WTC11 (cell line): Measurements from ENCODE around the gene ZNF436. TPM values are rescaled to one million over a fixed set of nuclear protein-coding genes. Genes with fewer than 3 reads are reported as not detected.

Experiments
- ATAC-seq: fragments of 200-7000 bp; cut with Tn5 transposase; 2 replicates; pipeline ENCODE4 v1.10.0; 2021; ENCODE audit warnings: mild to moderate bottlenecking, moderate library complexity
- CTCF ChIA-PET: fragments of 300-600 bp; sonication (Branson Sonifier 250); formaldehyde crosslinking; loops from one replicate; lab custom pipeline; 2021; ENCODE audit warnings: antibody characterized with exemption; lab: Charles Lee
- POLR2A ChIA-PET: fragments of 350-600 bp; sonication (Branson Sonifier 250); formaldehyde crosslinking; loops from one replicate; lab custom pipeline; 2021; ENCODE audit warnings: antibody characterized with exemption; lab: Charles Lee
- DNase-seq: peaks from one replicate; pipeline ENCODE4 v3.0.0; 2021; ENCODE audit warnings: low spot score
- H3K27ac Mint-ChIP-seq: 2 replicates; pipeline ENCODE4 v1.8.0; 2021; ENCODE audit warnings: mixed read lengths
- H3K27me3 Mint-ChIP-seq: 2 replicates; pipeline ENCODE4 v1.8.0; 2021; ENCODE audit warnings: low read depth, mild to moderate bottlenecking, moderate library complexity, mixed read lengths
- H3K36me3 Mint-ChIP-seq: 2 replicates; pipeline ENCODE4 v1.8.0; 2021; ENCODE audit warnings: mixed read lengths
- H3K4me1 Mint-ChIP-seq: 2 replicates; pipeline ENCODE4 v1.8.0; 2022; ENCODE audit warnings: mixed read lengths
- H3K4me3 Mint-ChIP-seq: 2 replicates; pipeline ENCODE4 v1.8.0; 2021; ENCODE audit warnings: mild to moderate bottlenecking, moderate library complexity, mixed read lengths
- H3K9me3 Mint-ChIP-seq: 2 replicates; pipeline ENCODE4 v1.8.0; 2021; ENCODE audit warnings: mixed read lengths
- CREM ChIP-seq: sonication (generic); formaldehyde crosslinking; IDR thresholded peaks from 2 replicates; pipeline ENCODE4 v1.8.1; 2022; ENCODE audit warnings: mild to moderate bottlenecking, missing genetic modification reagents, moderate library complexity
- ETV6 ChIP-seq: sonication (generic); formaldehyde crosslinking; IDR thresholded peaks from 2 replicates; pipeline ENCODE4 v1.8.1; 2022; ENCODE audit warnings: mild to moderate bottlenecking, missing genetic modification reagents
- FOXK1 ChIP-seq: sonication (generic); formaldehyde crosslinking; IDR thresholded peaks from 2 replicates; pipeline ENCODE4 v1.8.0; 2022; ENCODE audit warnings: mild to moderate bottlenecking, moderate library complexity, missing genetic modification reagents
- FOXP1 ChIP-seq: sonication (generic); formaldehyde crosslinking; IDR thresholded peaks from 2 replicates; pipeline ENCODE4 v1.8.0; 2022; ENCODE audit warnings: missing genetic modification reagents, mild to moderate bottlenecking, moderate library complexity, borderline replicate concordance
- GABPB1 ChIP-seq: sonication (generic); formaldehyde crosslinking; IDR thresholded peaks from 2 replicates; pipeline ENCODE4 v1.8.1; 2023; ENCODE audit warnings: mild to moderate bottlenecking, missing genetic modification reagents
- GRHL2 ChIP-seq: fragments of 250-450 bp; sonication (Bioruptor Pico); IDR thresholded peaks from 2 replicates; pipeline ENCODE4 v1.8.0; 2022; ENCODE audit warnings: mild to moderate bottlenecking, moderate library complexity; ENCODE audit not compliant: insufficient replicate concordance, severe bottlenecking
- MYBL2 ChIP-seq: sonication (generic); formaldehyde crosslinking; IDR thresholded peaks from 2 replicates; pipeline ENCODE4 v1.8.1; 2023; ENCODE audit warnings: mild to moderate bottlenecking, moderate library complexity, missing genetic modification reagents
- PRRX2 ChIP-seq: fragments of 250-450 bp; sonication (Bioruptor Pico); IDR thresholded peaks from 2 replicates; pipeline ENCODE4 v1.8.0; 2021; ENCODE audit warnings: mild to moderate bottlenecking
- SP1 ChIP-seq: sonication (generic); formaldehyde crosslinking; conservative IDR thresholded peaks from 2 replicates; pipeline ENCODE4 v1.8.1; 2022; ENCODE audit warnings: missing genetic modification reagents
- TP53 ChIP-seq: sonication (generic); formaldehyde crosslinking; IDR thresholded peaks from 2 replicates; pipeline ENCODE4 v1.8.1; 2023; ENCODE audit warnings: mild to moderate bottlenecking, missing genetic modification reagents
- ZNF232 ChIP-seq: sonication (generic); formaldehyde crosslinking; IDR thresholded peaks from 2 replicates; pipeline ENCODE4 v1.8.0; 2022; ENCODE audit warnings: mild to moderate bottlenecking, missing genetic modification reagents
- total RNA-seq: library from RNA; stranded (reverse); gene quantifications from 3 replicates; pipeline ENCODE4 v1.2.3, GENCODE V29; 2021
- TF ChIP-seq, protein P1 (sequence below): sonication (generic); formaldehyde crosslinking; IDR thresholded peaks from 2 replicates; pipeline ENCODE4 v1.8.0; 2023; ENCODE audit warnings: missing genetic modification reagents, mild to moderate bottlenecking, borderline replicate concordance
- TF ChIP-seq, protein P2 (sequence below): sonication (generic); formaldehyde crosslinking; conservative IDR thresholded peaks from 2 replicates; pipeline ENCODE4 v1.8.1; 2022; ENCODE audit warnings: mild to moderate bottlenecking, missing genetic modification reagents
- TF ChIP-seq, protein P3 (sequence below): sonication (generic); formaldehyde crosslinking; IDR thresholded peaks from 2 replicates; pipeline ENCODE4 v1.8.1; 2022; ENCODE audit warnings: mild to moderate bottlenecking, moderate library complexity, missing genetic modification reagents
- TF ChIP-seq, protein P4 (sequence below): sonication (generic); formaldehyde crosslinking; IDR thresholded peaks from 2 replicates; pipeline ENCODE4 v1.8.1; 2023; ENCODE audit warnings: mild to moderate bottlenecking, missing genetic modification reagents, moderate library complexity
- TF ChIP-seq, protein P5 (sequence below): sonication (generic); formaldehyde crosslinking; IDR thresholded peaks from 2 replicates; pipeline ENCODE4 v1.8.0; 2022; ENCODE audit warnings: mild to moderate bottlenecking, missing genetic modification reagents
- TF ChIP-seq, protein P6 (sequence below): fragments of 250-450 bp; sonication (Bioruptor Pico); conservative IDR thresholded peaks from 2 replicates; pipeline ENCODE4 v1.9.0; 2021; ENCODE audit warnings: mild to moderate bottlenecking
- TF ChIP-seq, protein P7 (sequence below): sonication (generic); formaldehyde crosslinking; IDR thresholded peaks from 2 replicates; pipeline ENCODE4 v1.8.1; 2022; ENCODE audit warnings: missing genetic modification reagents, borderline replicate concordance

Gene ZNF436
- total RNA-seq, 1 experiment from 2014 or later, result 1.3 TPM

DNA sequence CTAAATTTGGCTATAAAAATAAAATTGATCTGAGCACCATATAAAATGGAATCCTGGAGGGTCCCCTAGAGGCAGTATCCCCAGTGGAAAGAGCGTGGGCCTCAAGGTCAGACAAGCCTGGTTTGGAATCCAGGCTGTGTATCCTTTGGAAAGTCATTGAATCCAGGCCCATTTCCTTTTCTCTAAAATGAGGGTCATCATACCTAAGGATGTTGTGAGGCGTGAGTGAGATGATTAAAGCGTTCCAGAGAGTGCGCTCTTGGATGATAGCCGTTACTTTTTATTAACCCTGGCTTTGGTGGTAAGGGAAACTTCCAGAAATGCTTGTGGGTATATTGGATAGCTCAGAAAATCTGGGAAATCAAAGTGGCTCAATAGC lies 683 bp upstream of the ZNF436 start:
- ChIA-PET POLR2A (interaction anchor here (1.4 kb wide), 1 partner anchor 26 kb away, joined by 7 read pairs; the partner anchor contains the start of gene HNRNPR), CTCF (interaction anchor here (0.6 to 4.8 kb wide), 3 partner anchors 30 to 170 kb away, joined by 4 to 48 read pairs (median 6); no protein-coding TSS in a partner anchor)
- ATAC-seq (no peak), DNase-seq (no peak)
- Mint-ChIP-seq H3K9me3 (peaks cover 4% of the 10 kb centered on the region; the same call in 1 of the 2 replicates), H3K36me3 (peaks cover 5% of the 10 kb centered on the region), H3K27me3 (peaks cover 26% of the 10 kb centered on the region), H3K27ac (no peak overlapping the region), H3K4me3 (peak overlapping the region; percentile 92), H3K4me1 (peaks cover 43% of the 10 kb centered on the region)
- TF ChIP-seq TP53 (no peak), FOXK1 (CRISPR knock-in tag) (no peak), PRRX2 (CRISPR knock-in tag) (no peak)
- TF ChIP-seq, protein P1, sequence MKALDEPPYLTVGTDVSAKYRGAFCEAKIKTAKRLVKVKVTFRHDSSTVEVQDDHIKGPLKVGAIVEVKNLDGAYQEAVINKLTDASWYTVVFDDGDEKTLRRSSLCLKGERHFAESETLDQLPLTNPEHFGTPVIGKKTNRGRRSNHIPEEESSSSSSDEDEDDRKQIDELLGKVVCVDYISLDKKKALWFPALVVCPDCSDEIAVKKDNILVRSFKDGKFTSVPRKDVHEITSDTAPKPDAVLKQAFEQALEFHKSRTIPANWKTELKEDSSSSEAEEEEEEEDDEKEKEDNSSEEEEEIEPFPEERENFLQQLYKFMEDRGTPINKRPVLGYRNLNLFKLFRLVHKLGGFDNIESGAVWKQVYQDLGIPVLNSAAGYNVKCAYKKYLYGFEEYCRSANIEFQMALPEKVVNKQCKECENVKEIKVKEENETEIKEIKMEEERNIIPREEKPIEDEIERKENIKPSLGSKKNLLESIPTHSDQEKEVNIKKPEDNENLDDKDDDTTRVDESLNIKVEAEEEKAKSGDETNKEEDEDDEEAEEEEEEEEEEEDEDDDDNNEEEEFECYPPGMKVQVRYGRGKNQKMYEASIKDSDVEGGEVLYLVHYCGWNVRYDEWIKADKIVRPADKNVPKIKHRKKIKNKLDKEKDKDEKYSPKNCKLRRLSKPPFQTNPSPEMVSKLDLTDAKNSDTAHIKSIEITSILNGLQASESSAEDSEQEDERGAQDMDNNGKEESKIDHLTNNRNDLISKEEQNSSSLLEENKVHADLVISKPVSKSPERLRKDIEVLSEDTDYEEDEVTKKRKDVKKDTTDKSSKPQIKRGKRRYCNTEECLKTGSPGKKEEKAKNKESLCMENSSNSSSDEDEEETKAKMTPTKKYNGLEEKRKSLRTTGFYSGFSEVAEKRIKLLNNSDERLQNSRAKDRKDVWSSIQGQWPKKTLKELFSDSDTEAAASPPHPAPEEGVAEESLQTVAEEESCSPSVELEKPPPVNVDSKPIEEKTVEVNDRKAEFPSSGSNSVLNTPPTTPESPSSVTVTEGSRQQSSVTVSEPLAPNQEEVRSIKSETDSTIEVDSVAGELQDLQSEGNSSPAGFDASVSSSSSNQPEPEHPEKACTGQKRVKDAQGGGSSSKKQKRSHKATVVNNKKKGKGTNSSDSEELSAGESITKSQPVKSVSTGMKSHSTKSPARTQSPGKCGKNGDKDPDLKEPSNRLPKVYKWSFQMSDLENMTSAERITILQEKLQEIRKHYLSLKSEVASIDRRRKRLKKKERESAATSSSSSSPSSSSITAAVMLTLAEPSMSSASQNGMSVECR (CRISPR knock-in tag), result no peak
- TF ChIP-seq, protein P2, sequence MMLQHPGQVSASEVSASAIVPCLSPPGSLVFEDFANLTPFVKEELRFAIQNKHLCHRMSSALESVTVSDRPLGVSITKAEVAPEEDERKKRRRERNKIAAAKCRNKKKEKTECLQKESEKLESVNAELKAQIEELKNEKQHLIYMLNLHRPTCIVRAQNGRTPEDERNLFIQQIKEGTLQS (CRISPR knock-in tag), result no peak

DNA sequence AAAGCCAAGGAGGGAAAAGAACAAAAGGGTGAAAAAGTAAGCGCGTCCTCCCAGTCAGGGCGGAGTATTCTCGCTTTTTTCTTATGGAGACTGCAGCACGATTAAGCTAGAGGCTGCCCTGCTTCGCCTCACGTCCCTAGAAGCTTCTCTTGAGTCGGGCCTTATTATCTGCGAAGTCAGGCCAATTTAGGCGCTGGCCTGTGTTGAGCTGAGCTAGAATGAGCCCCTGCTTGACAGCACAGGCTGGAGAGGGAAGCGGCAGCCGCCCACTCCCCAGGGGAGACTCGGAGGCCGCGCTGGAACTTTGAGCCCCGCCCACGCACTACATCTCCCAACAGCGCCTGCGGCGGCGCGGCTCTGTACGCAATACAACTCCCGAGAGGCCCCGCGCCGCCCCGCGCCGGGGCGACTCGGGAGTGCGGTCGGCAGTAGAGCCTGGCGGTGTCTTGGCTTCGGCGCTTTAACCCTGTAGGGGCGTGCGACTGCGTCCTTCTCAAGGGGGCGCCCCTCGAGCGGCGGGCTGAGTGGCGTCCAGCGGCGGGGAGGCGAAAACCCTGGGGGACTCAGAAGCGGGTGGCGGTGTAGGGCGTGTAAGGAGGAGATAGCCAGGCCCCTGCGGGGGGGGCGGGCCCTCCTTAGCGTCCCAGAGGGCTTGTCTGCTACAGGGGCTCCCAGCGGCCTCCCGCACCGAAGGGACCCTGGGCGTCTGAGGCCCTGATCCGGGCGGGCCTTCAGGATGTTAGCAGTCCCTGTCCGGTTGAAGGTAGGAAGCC lies 888 bp downstream of the ZNF436 start:
- Mint-ChIP-seq H3K4me3 (peak overlapping the region; percentile 92), H3K27ac (peak overlapping the region; percentile 96), H3K4me1 (peaks cover 33% of the 10 kb centered on the region), H3K9me3 (peaks cover 12% of the 10 kb centered on the region), H3K36me3 (peaks cover 14% of the 10 kb centered on the region), H3K27me3 (peaks cover 42% of the 10 kb centered on the region)
- ChIA-PET POLR2A (interaction anchor here (0.9 to 1.9 kb wide), 3 partner anchors 16 to 323 kb away, joined by 3 to 22 read pairs (median 3); partner anchors contain the start of genes HNRNPR and RPL11), CTCF (interaction anchor here (0.6 to 4.8 kb wide), 14 partner anchors 11 to 323 kb away, joined by 3 to 48 read pairs (median 4); partner anchors contain the start of genes ASAP3, HNRNPR and RPL11)
- ATAC-seq (peak; percentile 80), DNase-seq (peak; percentile 89)
- TF ChIP-seq FOXP1 (no peak), ETV6 (CRISPR knock-in tag) (peak; percentile 44; the same call in 1 of the 2 replicates), ZNF232 (CRISPR knock-in tag) (peak; percentile 84; the same call in 1 of the 2 replicates), SP1 (CRISPR knock-in tag) (peak; percentile 59), GABPB1 (CRISPR knock-in tag) (peak; percentile 38; the same call in 1 of the 2 replicates), GRHL2 (CRISPR knock-in tag) (no peak), CREM (CRISPR knock-in tag) (peak; percentile 90), MYBL2 (0 out of 2 replicates have a peak, but pooled peaks have one; percentile 19), FOXK1 (CRISPR knock-in tag) (peak; percentile 68)
- TF ChIP-seq, protein P3, sequence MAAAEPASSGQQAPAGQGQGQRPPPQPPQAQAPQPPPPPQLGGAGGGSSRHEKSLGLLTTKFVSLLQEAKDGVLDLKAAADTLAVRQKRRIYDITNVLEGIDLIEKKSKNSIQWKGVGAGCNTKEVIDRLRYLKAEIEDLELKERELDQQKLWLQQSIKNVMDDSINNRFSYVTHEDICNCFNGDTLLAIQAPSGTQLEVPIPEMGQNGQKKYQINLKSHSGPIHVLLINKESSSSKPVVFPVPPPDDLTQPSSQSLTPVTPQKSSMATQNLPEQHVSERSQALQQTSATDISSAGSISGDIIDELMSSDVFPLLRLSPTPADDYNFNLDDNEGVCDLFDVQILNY (CRISPR knock-in tag), result 0 out of 2 replicates have a peak, but pooled peaks have one; percentile 21
- TF ChIP-seq, protein P4, sequence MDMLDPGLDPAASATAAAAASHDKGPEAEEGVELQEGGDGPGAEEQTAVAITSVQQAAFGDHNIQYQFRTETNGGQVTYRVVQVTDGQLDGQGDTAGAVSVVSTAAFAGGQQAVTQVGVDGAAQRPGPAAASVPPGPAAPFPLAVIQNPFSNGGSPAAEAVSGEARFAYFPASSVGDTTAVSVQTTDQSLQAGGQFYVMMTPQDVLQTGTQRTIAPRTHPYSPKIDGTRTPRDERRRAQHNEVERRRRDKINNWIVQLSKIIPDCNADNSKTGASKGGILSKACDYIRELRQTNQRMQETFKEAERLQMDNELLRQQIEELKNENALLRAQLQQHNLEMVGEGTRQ (CRISPR knock-in tag), result no peak
- TF ChIP-seq, protein P5, sequence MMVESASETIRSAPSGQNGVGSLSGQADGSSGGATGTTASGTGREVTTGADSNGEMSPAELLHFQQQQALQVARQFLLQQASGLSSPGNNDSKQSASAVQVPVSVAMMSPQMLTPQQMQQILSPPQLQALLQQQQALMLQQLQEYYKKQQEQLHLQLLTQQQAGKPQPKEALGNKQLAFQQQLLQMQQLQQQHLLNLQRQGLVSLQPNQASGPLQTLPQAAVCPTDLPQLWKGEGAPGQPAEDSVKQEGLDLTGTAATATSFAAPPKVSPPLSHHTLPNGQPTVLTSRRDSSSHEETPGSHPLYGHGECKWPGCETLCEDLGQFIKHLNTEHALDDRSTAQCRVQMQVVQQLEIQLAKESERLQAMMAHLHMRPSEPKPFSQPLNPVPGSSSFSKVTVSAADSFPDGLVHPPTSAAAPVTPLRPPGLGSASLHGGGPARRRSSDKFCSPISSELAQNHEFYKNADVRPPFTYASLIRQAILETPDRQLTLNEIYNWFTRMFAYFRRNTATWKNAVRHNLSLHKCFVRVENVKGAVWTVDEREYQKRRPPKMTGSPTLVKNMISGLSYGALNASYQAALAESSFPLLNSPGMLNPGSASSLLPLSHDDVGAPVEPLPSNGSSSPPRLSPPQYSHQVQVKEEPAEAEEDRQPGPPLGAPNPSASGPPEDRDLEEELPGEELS (CRISPR knock-in tag), result peak; percentile 41; the same call in 1 of the 2 replicates
- TF ChIP-seq, protein P6, sequence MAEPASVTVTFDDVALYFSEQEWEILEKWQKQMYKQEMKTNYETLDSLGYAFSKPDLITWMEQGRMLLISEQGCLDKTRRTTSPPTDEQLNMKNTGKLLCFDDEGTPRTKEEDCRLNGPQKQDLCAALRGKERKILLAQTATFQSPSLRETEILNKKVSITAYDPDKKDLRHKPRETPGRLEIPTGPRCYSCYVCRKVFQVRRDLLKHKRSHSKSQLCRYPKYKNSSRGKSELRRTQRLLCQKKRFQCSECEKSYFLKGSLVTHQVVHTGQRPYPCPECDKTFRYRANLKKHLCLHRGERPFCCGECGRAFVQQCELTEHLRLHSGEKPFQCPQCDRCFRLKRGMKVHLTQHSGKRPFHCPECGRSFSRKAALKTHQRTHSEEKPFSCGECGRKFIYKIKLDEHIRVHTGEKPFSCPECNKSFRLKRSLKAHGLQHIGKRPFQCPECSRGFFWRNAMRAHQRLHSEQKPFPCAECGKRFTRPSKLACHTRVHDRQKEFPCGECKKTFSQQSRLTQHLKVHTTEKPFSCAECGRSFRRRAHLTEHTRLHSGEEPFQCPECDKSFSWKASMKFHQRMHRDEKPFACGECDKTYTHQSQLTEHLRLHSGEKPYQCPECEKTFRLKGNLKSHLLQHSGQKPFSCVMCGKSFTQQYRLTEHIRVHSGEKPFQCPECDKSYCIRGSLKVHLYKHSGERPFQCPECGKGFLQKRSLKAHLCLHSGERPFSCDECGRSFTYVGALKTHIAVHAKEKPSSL (CRISPR knock-in tag), result no peak
- TF ChIP-seq, protein P7, sequence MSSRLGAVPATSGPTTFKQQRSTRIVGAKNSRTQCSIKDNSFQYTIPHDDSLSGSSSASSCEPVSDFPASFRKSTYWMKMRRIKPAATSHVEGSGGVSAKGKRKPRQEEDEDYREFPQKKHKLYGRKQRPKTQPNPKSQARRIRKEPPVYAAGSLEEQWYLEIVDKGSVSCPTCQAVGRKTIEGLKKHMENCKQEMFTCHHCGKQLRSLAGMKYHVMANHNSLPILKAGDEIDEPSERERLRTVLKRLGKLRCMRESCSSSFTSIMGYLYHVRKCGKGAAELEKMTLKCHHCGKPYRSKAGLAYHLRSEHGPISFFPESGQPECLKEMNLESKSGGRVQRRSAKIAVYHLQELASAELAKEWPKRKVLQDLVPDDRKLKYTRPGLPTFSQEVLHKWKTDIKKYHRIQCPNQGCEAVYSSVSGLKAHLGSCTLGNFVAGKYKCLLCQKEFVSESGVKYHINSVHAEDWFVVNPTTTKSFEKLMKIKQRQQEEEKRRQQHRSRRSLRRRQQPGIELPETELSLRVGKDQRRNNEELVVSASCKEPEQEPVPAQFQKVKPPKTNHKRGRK, result no peak
